DND-41 (cell line): Measurements from ENCODE around the gene ITPRIPL1.
"Not testable (repeated sequence)": the region's sequence is repeated elsewhere in the genome, so short reads cannot be mapped to it uniquely, and the experiment has no call there.

Experiments used
- ATAC-seq: fragments of 200-7000 bp; cut with Tn5 transposase; 3 replicates; pipeline ENCODE4 v1.9.1; 2021; ENCODE audit warnings: low read depth; ENCODE audit not compliant: insufficient read depth
- DNase-seq: peaks from one replicate; pipeline ENCODE4 v3.0.0-alpha.2; 2020
- H2AFZ ChIP-seq: 2 replicates; pipeline ENCODE4 v1.6.0; 2012; ENCODE audit warnings: low read depth, low read length
- H3K27ac ChIP-seq: 2 replicates; pipeline ENCODE4 v1.5.1; 2012; ENCODE audit warnings: low read length, inconsistent platforms
- H3K27me3 ChIP-seq: fragments of 200-600 bp; sonication (generic); 2 replicates; pipeline ENCODE4 v1.6.0; 2012; ENCODE audit warnings: low read length, mild to moderate bottlenecking, inconsistent platforms; ENCODE audit not compliant: insufficient read depth, poor library complexity
- H3K36me3 ChIP-seq: 2 replicates; pipeline ENCODE4 v1.5.1; 2012; ENCODE audit warnings: low read length, inconsistent platforms; ENCODE audit not compliant: insufficient read depth
- H3K4me1 ChIP-seq: 2 replicates; pipeline ENCODE4 v1.5.1; 2012; ENCODE audit warnings: mild to moderate bottlenecking, low read length; ENCODE audit not compliant: insufficient read depth
- H3K4me2 ChIP-seq: 2 replicates; pipeline ENCODE4 v1.6.0; 2012; ENCODE audit warnings: mild to moderate bottlenecking, moderate library complexity, low read length, inconsistent platforms; ENCODE audit not compliant: insufficient read depth
- H3K4me3 ChIP-seq, 2 experiments: fragments of 200-600 bp in 1 of 2; shearing (Covaris generic) in 1 of 2; 2 replicates each; pipeline ENCODE4 v1.5.1; 2012 to 2016; ENCODE audit warnings: inconsistent platforms in 2 of 2, low read length in 2 of 2, mild to moderate bottlenecking in 2 of 2, low read depth in 1 of 2, moderate library complexity in 1 of 2
- H3K79me2 ChIP-seq: 2 replicates; pipeline ENCODE4 v1.6.0; 2012; ENCODE audit warnings: low read length, inconsistent platforms; ENCODE audit not compliant: insufficient read depth
- H3K9ac ChIP-seq: 2 replicates; pipeline ENCODE4 v1.6.0; 2012; ENCODE audit warnings: low read depth, mild to moderate bottlenecking, inconsistent platforms, low read length, moderate library complexity
- H3K9me3 ChIP-seq: 2 replicates; pipeline ENCODE4 v1.5.1; 2012; ENCODE audit warnings: low read length, moderate library complexity, mild to moderate bottlenecking, inconsistent platforms; ENCODE audit not compliant: insufficient read depth, severe bottlenecking
- H4K20me1 ChIP-seq: 2 replicates; pipeline ENCODE4 v1.6.0; 2012; ENCODE audit warnings: low read length; ENCODE audit not compliant: insufficient read depth
- CTCF ChIP-seq: IDR thresholded peaks from 2 replicates; pipeline ENCODE4 v1.5.1; 2012; ENCODE audit warnings: borderline replicate concordance, low read length, moderate library complexity, mild to moderate bottlenecking; ENCODE audit not compliant: poor library complexity, severe bottlenecking; ENCODE audit errors: extremely low read depth
- EZH2 ChIP-seq: IDR thresholded peaks from 3 replicates; pipeline ENCODE4 v1.6.1; 2012; ENCODE audit warnings: borderline replicate concordance, low read depth, mild to moderate bottlenecking, moderate library complexity, low read length, inconsistent platforms; ENCODE audit not compliant: severe bottlenecking

The ITPRIPL1 gene

DNA sequence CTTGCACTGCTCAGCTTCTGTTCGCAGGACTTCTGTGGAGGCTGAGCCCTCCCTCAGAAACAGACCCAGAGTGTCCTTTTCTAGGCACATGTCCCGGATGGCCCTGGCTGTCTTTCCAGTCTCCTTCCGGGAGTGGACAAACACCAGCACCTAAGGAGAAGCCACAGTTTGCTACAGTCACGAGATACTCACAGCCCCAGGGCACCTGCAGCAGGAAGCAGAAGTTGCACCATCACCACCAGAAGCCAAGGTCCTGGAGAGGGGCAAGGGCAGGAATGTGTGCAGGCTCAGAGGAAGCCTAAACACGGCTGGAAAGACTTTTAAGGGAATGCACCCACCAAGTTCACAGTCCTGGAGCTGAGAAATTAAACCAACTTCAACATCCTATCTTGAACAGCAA, 33.4 kb upstream of the ITPRIPL1 start:
- Histone ChIP-seq H3K79me2 (no peaks in the 10 kb centered on the region), H2AFZ (no peak overlapping the region), H3K36me3 (peaks cover 96% of the 10 kb centered on the region), H3K9me3 (no peaks in the 10 kb centered on the region), H3K4me2 (no peak overlapping the region), H3K27ac (no peak overlapping the region), H3K4me3 (no peak overlapping the region), H3K9ac (no peak overlapping the region), H3K4me1 (no peaks in the 10 kb centered on the region), H4K20me1 (peaks cover 24% of the 10 kb centered on the region), H3K27me3 (no peaks in the 10 kb centered on the region)
- no peak for DNase-seq
- TF ChIP-seq EZH2, result no peak
- ATAC-seq, result no peak

DNA sequence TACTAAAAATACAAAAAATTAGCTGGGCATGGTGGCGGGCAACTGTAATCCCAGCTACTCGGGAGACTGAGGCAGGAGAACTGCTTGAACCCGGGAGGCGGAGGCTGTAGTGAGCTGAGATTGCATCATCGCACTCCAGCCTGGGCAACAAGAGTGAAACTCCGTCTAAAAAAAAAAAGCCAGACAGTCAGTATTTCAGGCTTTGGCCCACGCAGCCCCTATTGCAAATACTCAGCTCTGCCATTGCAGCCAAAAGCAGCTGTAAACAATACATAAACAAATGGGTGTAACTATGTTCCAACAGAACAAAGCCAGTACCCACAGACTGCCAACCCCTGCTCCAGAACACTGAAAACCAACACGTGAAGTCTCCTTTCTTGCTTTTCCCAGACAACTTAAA, 30.8 kb upstream of the ITPRIPL1 start:
- H3K27ac ChIP-seq, H3K9ac ChIP-seq, H3K9me3 ChIP-seq, H3K4me3 ChIP-seq, ATAC-seq, H3K4me2 ChIP-seq, H3K4me1 ChIP-seq, H3K27me3 ChIP-seq, DNase-seq, H3K79me2 ChIP-seq, H2AFZ ChIP-seq: not testable (repeated sequence)
- Histone ChIP-seq H3K36me3 (peaks cover 96% of the 10 kb centered on the region), H4K20me1 (peaks cover 16% of the 10 kb centered on the region)

- no peak for TF ChIP-seq CTCF
- TF ChIP-seq EZH2, result no peak
- DNase-seq, result no peak
- H3K36me3 ChIP-seq, result peaks cover 96% of the 10 kb centered on the region
- no peak overlapping the region for H2AFZ ChIP-seq
- no peak overlapping the region for H3K4me2 ChIP-seq
- no peaks in the 10 kb centered on the region for H3K9me3 ChIP-seq
- H3K4me3 ChIP-seq, result no peak overlapping the region
- H3K4me1 ChIP-seq, result peaks cover 5% of the 10 kb centered on the region
- peaks cover 22% of the 10 kb centered on the region for H3K79me2 ChIP-seq
- H3K27me3 ChIP-seq, result no peaks in the 10 kb centered on the region
- no peak for ATAC-seq
- H4K20me1 ChIP-seq, result peaks cover 32% of the 10 kb centered on the region; the same call in 1 of the 2 replicates
- H3K27ac ChIP-seq, result no peak overlapping the region
- no peak overlapping the region for H3K9ac ChIP-seq
Observed at GRCh38 chr2:96296925-96297324, 28.2 kb upstream of the ITPRIPL1 start.

- H3K4me1 ChIP-seq, result peaks cover 44% of the 10 kb centered on the region
- H3K27ac ChIP-seq, result no peak overlapping the region
- TF ChIP-seq EZH2, result no peak
- TF ChIP-seq CTCF, result no peak
- ATAC-seq, result no peak
- H2AFZ ChIP-seq, result no peak overlapping the region
- peaks cover 34% of the 10 kb centered on the region; the same call in 1 of the 2 replicates for H4K20me1 ChIP-seq
- no peaks in the 10 kb centered on the region for H3K9me3 ChIP-seq
- H3K9ac ChIP-seq, result no peak overlapping the region
- H3K27me3 ChIP-seq, result no peaks in the 10 kb centered on the region
- H3K79me2 ChIP-seq, result peaks cover 69% of the 10 kb centered on the region
- H3K36me3 ChIP-seq, result peaks cover 77% of the 10 kb centered on the region
- no peak for DNase-seq
- no peak overlapping the region for H3K4me3 ChIP-seq
- peak overlapping the region; percentile 42; the same call in 1 of the 2 replicates for H3K4me2 ChIP-seq
Observed at GRCh38 chr2:96301865-96302264, 23.3 kb upstream of the ITPRIPL1 start.
